Parathyroid adenoma (tissue), 2 donors: ENCODE data around the gene GDF15.

Source experiments
- H2AFZ ChIP-seq: fragments of 300-600 bp; sonication (generic); one replicate; pipeline ENCODE4 v1.7.0; 2017; ENCODE audit warnings: antibody characterized with exemption, mild to moderate bottlenecking
- H3K27ac ChIP-seq: fragments of 300-600 bp; sonication (generic); one replicate; pipeline ENCODE4 v1.7.0; 2017
- H3K27me3 ChIP-seq: fragments of 300-600 bp; sonication (generic); one replicate; pipeline ENCODE4 v1.7.0; 2017; ENCODE audit warnings: low read length; ENCODE audit not compliant: control insufficient read depth, insufficient read depth
- H3K36me3 ChIP-seq: fragments of 300-600 bp; sonication (generic); one replicate; pipeline ENCODE4 v1.7.0; 2017; ENCODE audit warnings: low read length; ENCODE audit not compliant: control insufficient read depth, insufficient read depth
- H3K4me1 ChIP-seq: fragments of 300-600 bp; sonication (generic); one replicate; pipeline ENCODE4 v1.7.0; 2017; ENCODE audit warnings: control low read depth
- H3K4me2 ChIP-seq: fragments of 300-600 bp; sonication (generic); one replicate; pipeline ENCODE4 v1.7.0; 2017; ENCODE audit warnings: low read length
- H3K4me3 ChIP-seq: fragments of 300-600 bp; sonication (generic); one replicate; pipeline ENCODE4 v1.7.0; 2017; ENCODE audit warnings: low read depth, low read length
- H3K79me2 ChIP-seq: fragments of 300-600 bp; sonication (generic); one replicate; pipeline ENCODE4 v1.7.0; 2017; ENCODE audit warnings: control low read depth
- H3K9ac ChIP-seq: fragments of 300-600 bp; sonication (generic); one replicate; pipeline ENCODE4 v1.7.0; 2017; ENCODE audit warnings: mild to moderate bottlenecking
- H3K9me3 ChIP-seq: fragments of 300-600 bp; sonication (generic); one replicate; pipeline ENCODE4 v1.7.0; 2017; ENCODE audit warnings: low read length; ENCODE audit not compliant: control insufficient read depth
- CTCF ChIP-seq: fragments of 300-600 bp; sonication (generic); IDR thresholded peaks from one replicate; pipeline ENCODE4 v1.7.0; 2017; ENCODE audit warnings: antibody characterized with exemption, mild to moderate bottlenecking
- donor health status: primary hyperparathyroidism.

The GDF15 gene

GRCh38 chr19:18390065-18390907 lies 4.3 kb downstream of the GDF15 start:
- no peak for TF ChIP-seq CTCF
- H3K9ac ChIP-seq = no peak overlapping the region
- no peaks in the 10 kb centered on the region for H3K79me2 ChIP-seq
- H3K27me3 ChIP-seq = no peaks in the 10 kb centered on the region
- peaks cover 7% of the 10 kb centered on the region for H3K4me1 ChIP-seq
- H3K9me3 ChIP-seq = no peaks in the 10 kb centered on the region
- H3K27ac ChIP-seq = no peak overlapping the region
- H3K36me3 ChIP-seq = no peaks in the 10 kb centered on the region
- no peak overlapping the region for H2AFZ ChIP-seq
- no peak overlapping the region for H3K4me2 ChIP-seq
- H3K4me3 ChIP-seq = no peak overlapping the region

- H3K36me3 ChIP-seq = no peaks in the 10 kb centered on the region
- no peak overlapping the region for H3K27ac ChIP-seq
- no peak overlapping the region for H3K4me2 ChIP-seq
- peaks cover 7% of the 10 kb centered on the region for H3K4me1 ChIP-seq
- no peak overlapping the region for H2AFZ ChIP-seq
- no peak for TF ChIP-seq CTCF
- no peak overlapping the region for H3K9ac ChIP-seq
- H3K79me2 ChIP-seq = no peaks in the 10 kb centered on the region
- H3K4me3 ChIP-seq = no peak overlapping the region
- H3K27me3 ChIP-seq = no peaks in the 10 kb centered on the region
- H3K9me3 ChIP-seq = no peaks in the 10 kb centered on the region
Observed at GRCh38 chr19:18391509-18392075, 5.6 kb downstream of the GDF15 start.

- Histone ChIP-seq H3K27me3 (no peaks in the 10 kb centered on the region), H3K27ac (no peak overlapping the region), H3K4me2 (no peak overlapping the region), H3K4me1 (peaks cover 7% of the 10 kb centered on the region), H3K4me3 (no peak overlapping the region), H3K36me3 (no peaks in the 10 kb centered on the region), H3K9me3 (no peaks in the 10 kb centered on the region), H2AFZ (no peak overlapping the region), H3K9ac (no peak overlapping the region), H3K79me2 (no peaks in the 10 kb centered on the region)
- TF ChIP-seq CTCF = no peak
Observed at GRCh38 chr19:18392417-18392816, 6.5 kb downstream of the GDF15 start.

- peaks cover 7% of the 10 kb centered on the region for H3K4me1 ChIP-seq
- H3K9ac ChIP-seq = no peak overlapping the region
- no peak overlapping the region for H2AFZ ChIP-seq
- no peak overlapping the region for H3K4me3 ChIP-seq
- no peak for TF ChIP-seq CTCF
- H3K9me3 ChIP-seq = no peaks in the 10 kb centered on the region
- H3K27me3 ChIP-seq = no peaks in the 10 kb centered on the region
- no peak overlapping the region for H3K4me2 ChIP-seq
- no peaks in the 10 kb centered on the region for H3K79me2 ChIP-seq
- no peaks in the 10 kb centered on the region for H3K36me3 ChIP-seq
- H3K27ac ChIP-seq = no peak overlapping the region
Observed at GRCh38 chr19:18392926-18393325, 7.0 kb downstream of the GDF15 start.

- Histone ChIP-seq H3K27ac (no peak overlapping the region), H3K4me2 (no peak overlapping the region)
Observed at GRCh38 chr19:18393836-18394235, 7.9 kb downstream of the GDF15 start.

More at GRCh38 chr19:18393836-18394235, 7.9 kb downstream of the GDF15 start:
- H3K4me1 ChIP-seq = peaks cover 5% of the 10 kb centered on the region
- H3K4me3 ChIP-seq = no peak overlapping the region
- no peak overlapping the region for H2AFZ ChIP-seq
- TF ChIP-seq CTCF = no peak
- no peaks in the 10 kb centered on the region for H3K9me3 ChIP-seq
- H3K36me3 ChIP-seq = no peaks in the 10 kb centered on the region
- H3K79me2 ChIP-seq = no peaks in the 10 kb centered on the region
- H3K9ac ChIP-seq = no peak overlapping the region
- no peaks in the 10 kb centered on the region for H3K27me3 ChIP-seq
